ENCODE measurements around the gene TRIM40. TPM values are rescaled to one million over a fixed set of nuclear protein-coding genes. Genes with fewer than 3 reads are reported as not detected.

Gene TRIM40
- total RNA-seq, 2 experiments from 2014 or later: not detected

- Mint-ChIP-seq H3K9me3 (no peaks in the 10 kb centered on the region), H3K36me3 (ENCODE audit: low read depth) (peaks cover 79% of the 10 kb centered on the region), H3K27ac (no peak overlapping the region), H3K27me3 (no peaks in the 10 kb centered on the region), H3K4me1 (peaks cover under 1% of the 10 kb centered on the region), H3K4me3 (no peak overlapping the region)
- DNase-seq: no peak
- CTCF ChIA-PET: no interaction called here
- POLR2A ChIA-PET: no interaction called here
Measured at GRCh38 chr6:30192076-30192475, 56.1 kb downstream of the TRIM40 start.

- Mint-ChIP-seq H3K27me3 (no peaks in the 10 kb centered on the region), H3K36me3 (ENCODE audit: low read depth) (peaks cover 79% of the 10 kb centered on the region), H3K9me3 (no peaks in the 10 kb centered on the region), H3K4me1 (peaks cover 7% of the 10 kb centered on the region), H3K27ac (peak overlapping the region; percentile 29), H3K4me3 (no peak overlapping the region)
- DNase-seq: no peak
- ChIA-PET POLR2A (interaction anchor here (0.6 to 2.4 kb wide), 3 partner anchors 15 to 18 kb away, joined by 4 to 13 read pairs (median 5); partner anchors contain the start of gene TRIM26), CTCF (interaction anchor here (0.6 to 1.1 kb wide), 3 partner anchors 24 to 93 kb away, joined by 3 to 5 read pairs (median 4); no protein-coding TSS in a partner anchor)
Measured at GRCh38 chr6:30194797-30195690, 59.1 kb downstream of the TRIM40 start.

DNA sequence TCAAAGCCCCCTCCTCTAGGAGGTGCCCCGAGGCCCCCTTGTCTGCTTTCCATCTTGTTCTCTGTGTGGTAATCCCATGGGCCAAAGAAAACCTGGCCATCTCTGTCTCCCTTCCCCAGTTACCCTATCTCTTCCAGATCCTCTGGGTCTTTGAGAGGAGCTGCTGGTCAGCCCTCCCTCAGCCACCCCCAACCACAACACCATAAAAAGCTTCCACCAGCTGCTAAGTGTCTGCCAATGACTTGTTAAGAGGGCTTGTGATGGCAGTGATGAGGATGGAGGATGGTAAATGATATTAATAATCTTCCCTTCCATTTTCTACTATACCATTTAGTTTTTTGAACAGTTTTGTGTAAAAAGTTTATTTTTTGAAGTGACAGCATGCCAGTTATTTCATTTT is 60.0 kb downstream of the TRIM40 start:
- H3K27me3 Mint-ChIP-seq: no peaks in the 10 kb centered on the region
- ChIA-PET CTCF (no interaction called here), POLR2A (interaction anchor here (2.4 kb wide), 1 partner anchor 17 kb away, joined by 13 read pairs; the partner anchor contains the start of gene TRIM26)
- H3K9me3 Mint-ChIP-seq: no peaks in the 10 kb centered on the region
- H3K4me1 Mint-ChIP-seq: peaks cover 13% of the 10 kb centered on the region
- peaks cover 78% of the 10 kb centered on the region for H3K36me3 Mint-ChIP-seq (ENCODE audit: low read depth)
- no peak for DNase-seq
- no peak overlapping the region for H3K27ac Mint-ChIP-seq
- no peak overlapping the region for H3K4me3 Mint-ChIP-seq

- Mint-ChIP-seq H3K4me3 (no peak overlapping the region), H3K4me1 (peaks cover 17% of the 10 kb centered on the region), H3K27ac (no peak overlapping the region), H3K36me3 (ENCODE audit: low read depth) (peaks cover 78% of the 10 kb centered on the region), H3K9me3 (no peaks in the 10 kb centered on the region), H3K27me3 (no peaks in the 10 kb centered on the region)
- DNase-seq: no peak
- ChIA-PET POLR2A (interaction anchor here (1.3 to 2.4 kb wide), 2 partner anchors 12 to 17 kb away, joined by 5 to 13 read pairs; partner anchors contain the start of gene TRIM26), CTCF (no interaction called here)
Measured at GRCh38 chr6:30196376-30196775, 60.4 kb downstream of the TRIM40 start.

Other genes with a start within 250 kb of the TRIM40 start
- gene HLA-A, start 193.6 kb upstream of the TRIM40 start, total RNA-seq: 1,000 to 10,000 TPM; 2,531 to 2,553 TPM
- 10 to 100 TPM; 75.5 to 77.8 TPM for gene POLR1H, start 74.9 kb upstream of the TRIM40 start, total RNA-seq
- 10 to 100 TPM; 62.5 to 62.6 TPM for gene PPP1R11, start 68.9 kb upstream of the TRIM40 start, total RNA-seq
- gene RNF39, start 60.4 kb upstream of the TRIM40 start, total RNA-seq: not detected
- not detected for gene TRIM31, start 23.1 kb upstream of the TRIM40 start, total RNA-seq
- gene TRIM10, start 25.1 kb downstream of the TRIM40 start, total RNA-seq: under 1 TPM in 1 of 2 experiments, not detected in 1; 0.08 TPM
- gene TRIM15, start 27.4 kb downstream of the TRIM40 start, total RNA-seq: not detected
- 10 to 100 TPM; 91.1 to 91.5 TPM for gene TRIM26, start 77.3 kb downstream of the TRIM40 start, total RNA-seq
- 10 to 100 TPM; 15.1 to 15.6 TPM for gene TRIM39, start 190.8 kb downstream of the TRIM40 start, total RNA-seq
- 10 to 100 TPM; 34.2 to 35.7 TPM for gene RPP21, start 209.0 kb downstream of the TRIM40 start, total RNA-seq